Hair follicular keratinocyte (primary cell): ENCODE results near the gene MT1A. TPM values are rescaled to one million over a fixed set of nuclear protein-coding genes. Genes with fewer than 3 reads are reported as not detected.

Source experiments
- total RNA-seq: library from RNA; depleted of rRNA; stranded (reverse); fragments of >200 nt; gene quantifications from 2 replicates; pipeline ENCODE4 v1.2.3, GENCODE V29; 2015

Gene MT1A
- 3.5 and 5.2 TPM in 2 replicates for total RNA-seq

DNA sequence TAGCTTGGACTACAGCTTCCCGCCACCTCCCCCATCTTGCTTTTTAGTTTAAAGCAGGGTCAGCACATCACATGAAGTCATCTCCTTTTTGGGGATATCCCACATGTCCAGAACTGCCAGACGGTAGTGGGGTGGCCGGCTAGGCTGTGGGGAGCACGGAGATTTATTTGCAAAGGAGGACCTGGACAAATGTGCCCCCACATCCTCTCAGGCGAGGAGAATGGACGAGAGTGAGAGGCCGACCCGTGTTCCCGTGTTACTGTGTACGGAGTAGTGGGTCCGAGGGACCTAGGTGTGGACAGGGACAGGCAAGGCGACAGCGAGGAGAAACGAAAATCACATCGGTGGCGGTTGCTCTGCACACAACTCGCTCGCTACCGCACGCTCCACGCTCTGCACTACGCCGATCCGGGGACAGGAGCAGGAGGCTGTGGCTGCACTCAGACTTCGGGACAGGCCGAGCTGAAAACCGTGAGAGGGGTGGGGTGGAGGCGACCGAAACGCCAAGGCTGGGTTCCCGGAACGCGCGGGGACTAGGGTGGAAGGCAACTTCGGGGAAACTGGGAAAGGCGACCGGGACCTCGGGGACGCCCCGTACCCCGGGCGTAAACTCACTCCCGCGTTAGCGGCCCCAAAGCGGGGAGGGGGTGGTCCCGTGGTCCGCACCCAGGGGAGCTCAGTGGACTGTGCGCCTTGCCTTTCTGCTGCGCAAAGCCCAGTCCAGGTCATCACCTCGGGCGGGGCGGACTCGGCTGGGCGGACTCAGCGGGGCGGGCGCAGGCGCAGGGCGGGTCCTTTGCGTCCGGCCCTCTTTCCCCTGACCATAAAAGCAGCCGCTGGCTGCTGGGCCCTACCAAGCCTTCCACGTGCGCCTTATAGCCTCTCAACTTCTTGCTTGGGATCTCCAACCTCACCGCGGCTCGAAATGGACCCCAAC lies at the start of gene MT1A:
MT1A (plus strand) TSS at position 853 of the 937 bp plus-strand sequence; CDS start at position 926, 73 bp downstream.

DNA sequence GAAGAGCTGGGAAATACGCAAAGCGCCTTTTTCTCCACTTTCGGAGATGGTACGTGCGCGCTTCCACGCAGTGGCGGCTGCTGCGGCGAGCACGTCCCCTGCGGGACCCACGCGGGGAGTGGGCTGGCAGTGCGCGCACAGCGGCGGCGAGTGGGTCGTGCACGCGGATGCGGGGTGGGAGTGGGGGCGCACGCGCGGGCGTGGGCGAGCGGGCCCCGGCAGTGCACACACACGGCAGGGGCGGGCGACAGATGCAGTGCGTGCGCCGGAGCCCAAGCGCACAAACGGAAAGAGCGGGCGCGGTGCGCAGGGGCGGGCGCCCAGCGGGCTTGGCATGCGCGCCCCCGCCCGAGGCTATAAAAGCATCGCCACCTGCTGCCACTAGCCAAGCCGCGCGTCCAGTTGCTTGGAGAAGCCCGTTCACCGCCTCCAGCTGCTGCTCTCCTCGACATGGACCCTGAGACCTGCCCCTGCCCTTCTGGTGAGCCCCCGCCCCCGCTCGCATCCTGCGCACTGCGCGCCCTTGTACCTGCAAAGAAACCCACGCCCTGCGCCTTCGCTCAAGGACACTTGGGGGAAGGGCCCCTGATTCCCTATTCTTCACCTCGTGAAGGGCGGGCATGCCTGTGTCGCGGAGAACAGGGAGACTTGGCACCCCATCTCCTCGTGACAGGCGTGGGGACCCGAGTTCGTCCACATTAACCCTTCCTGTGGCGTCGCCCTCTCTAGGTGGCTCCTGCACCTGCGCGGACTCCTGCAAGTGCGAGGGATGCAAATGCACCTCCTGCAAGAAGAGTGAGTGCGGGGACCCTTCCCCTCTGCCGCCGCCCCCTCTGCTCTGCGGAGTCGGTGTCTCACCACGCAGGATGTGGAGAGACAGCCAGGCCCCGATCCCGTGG lies 49.1 kb upstream of the MT1A start, which contains the start of gene MT3:
MT3 (plus strand) TSS at position 388 of the 899 bp plus-strand sequence; CDS start at position 451, 63 bp downstream.

GRCh38 chr16:56608043-56608875 lies 30.2 kb upstream of the MT1A start, which contains the start of gene MT2A:
Gene MT2A (plus strand): TSS chr16:56608584. CDS start chr16:56608656, 72 bp downstream.

DNA sequence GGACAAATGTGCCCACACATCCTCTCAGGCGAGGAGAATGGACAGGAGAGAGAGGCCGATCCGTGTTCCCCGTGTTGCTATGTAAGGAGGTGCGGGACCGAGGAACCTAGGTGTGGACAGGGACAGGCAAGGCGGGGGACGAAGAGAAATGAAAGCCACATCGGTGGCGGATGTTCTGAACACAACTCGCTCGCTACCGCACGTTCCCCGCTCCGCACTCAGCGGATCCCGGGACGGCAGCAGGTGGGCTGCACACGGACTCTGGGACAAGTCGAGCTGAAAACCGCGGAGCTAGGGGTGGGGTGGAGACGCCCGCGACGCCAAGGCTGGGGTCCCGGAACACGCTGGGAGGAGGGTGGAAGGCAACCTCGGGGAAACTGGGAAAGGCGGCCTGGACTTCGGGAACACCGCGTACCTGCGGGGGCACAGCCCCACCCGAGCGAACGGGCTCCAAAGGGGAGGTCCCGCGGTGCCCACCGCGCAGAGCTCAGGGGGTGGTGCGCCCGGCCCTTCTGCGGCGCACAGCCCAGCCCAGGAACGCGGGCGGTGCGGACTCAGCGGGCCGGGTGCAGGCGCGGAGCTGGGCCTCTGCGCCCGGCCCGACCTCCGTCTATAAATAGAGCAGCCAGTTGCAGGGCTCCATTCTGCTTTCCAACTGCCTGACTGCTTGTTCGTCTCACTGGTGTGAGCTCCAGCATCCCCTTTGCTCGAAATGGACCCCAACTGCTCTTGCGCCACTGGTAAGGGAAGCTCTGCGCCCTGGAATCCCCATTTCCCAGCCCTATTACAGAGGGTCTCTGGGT lies 13.1 kb upstream of the MT1A start, which contains the start of gene MT1E:
MT1E (plus strand) TSS at position 642 of the 803 bp plus-strand sequence; CDS start at position 713, 71 bp downstream.

GRCh38 chr16:56632156-56632847 lies 6.2 kb upstream of the MT1A start, which contains the start of gene MT1M:
Gene MT1M (plus strand): TSS chr16:56632659. CDS start chr16:56632732, 73 bp downstream.

DNA sequence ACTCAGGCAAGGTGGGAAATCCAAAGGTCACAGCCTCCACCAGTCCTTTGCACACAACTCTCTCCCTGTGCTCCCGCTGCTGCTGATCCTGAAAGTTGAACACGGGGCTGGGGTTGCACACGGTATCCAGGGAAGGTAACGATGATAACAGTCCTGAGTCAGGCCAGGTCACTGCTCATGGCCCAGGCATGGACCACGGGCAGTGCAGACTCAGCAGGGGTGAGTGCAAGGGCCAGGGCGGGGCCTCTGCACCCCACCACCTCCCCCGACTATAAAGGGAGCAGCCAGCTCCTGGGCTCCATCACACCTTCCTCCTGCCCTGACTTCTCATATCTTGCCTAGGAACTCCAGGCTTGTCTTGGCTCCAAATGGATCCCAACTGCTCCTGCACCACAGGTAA lies 13.1 kb downstream of the MT1A start, which contains the start of gene MT1B:
MT1B (plus strand) TSS at position 301 of the 400 bp plus-strand sequence; CDS start at position 369, 68 bp downstream.

DNA sequence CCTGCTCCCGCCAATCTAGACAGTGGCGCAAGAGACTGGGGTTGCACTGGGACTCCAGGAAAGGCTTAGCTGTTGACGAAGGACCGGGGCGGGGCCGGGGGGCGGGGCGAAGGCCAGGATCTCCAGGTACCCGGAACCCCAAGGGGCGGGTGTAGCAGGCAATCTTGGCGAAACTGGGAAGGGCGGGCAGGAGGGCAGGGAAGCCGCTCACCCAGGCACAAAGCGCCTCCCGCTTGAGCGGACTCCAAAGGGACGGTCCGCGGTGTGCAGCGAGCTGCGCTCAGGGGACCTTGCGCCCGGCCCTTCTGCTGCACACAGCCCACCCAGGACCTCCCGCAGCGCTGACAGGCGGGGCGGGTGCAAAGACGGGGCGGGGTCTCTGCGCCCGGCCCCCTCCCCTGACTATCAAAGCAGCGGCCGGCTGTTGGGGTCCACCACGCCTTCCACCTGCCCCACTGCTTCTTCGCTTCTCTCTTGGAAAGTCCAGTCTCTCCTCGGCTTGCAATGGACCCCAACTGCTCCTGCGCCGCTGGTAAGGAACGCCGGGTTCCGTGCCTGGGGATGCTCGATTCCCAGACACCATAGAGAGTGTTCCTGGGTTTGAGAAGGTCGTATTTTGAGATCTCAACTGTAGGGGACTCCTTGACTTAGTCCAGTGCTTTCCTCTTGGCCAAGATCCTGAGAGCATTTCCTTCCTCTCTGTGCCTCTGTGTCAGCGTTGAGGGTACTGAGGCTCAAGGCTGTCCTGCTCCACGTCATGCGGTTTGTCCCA lies 19.3 kb downstream of the MT1A start, which contains the start of gene MT1F:
MT1F (plus strand) TSS at position 405 of the 772 bp plus-strand sequence; CDS start at position 505, 100 bp downstream.

GRCh38 chr16:56667581-56668571 lies 29.4 kb downstream of the MT1A start, which contains the start of gene MT1G:
Gene MT1G (minus strand): TSS chr16:56668065. CDS start chr16:56667993, 72 bp downstream.

GRCh38 chr16:56669005-56669839 lies 30.8 kb downstream of the MT1A start, which contains the start of gene MT1H:
Gene MT1H (plus strand): TSS chr16:56669814. CDS start chr16:56669885, 71 bp downstream.

GRCh38 chr16:56681939-56682702 lies 43.7 kb downstream of the MT1A start, which contains the start of gene MT1X:
Gene MT1X (plus strand): TSS chr16:56682470. CDS start chr16:56682541, 71 bp downstream.

Other genes with a start within 250 kb of the MT1A start
- 85.7 and 97.8 TPM in 2 replicates for gene AMFR, start 213.1 kb upstream of the MT1A start, total RNA-seq
- gene NUDT21, start 187.3 kb upstream of the MT1A start, total RNA-seq: 64.0 and 64.3 TPM in 2 replicates
- gene OGFOD1, start 187.1 kb upstream of the MT1A start, total RNA-seq: 36.2 and 41.2 TPM in 2 replicates
- 30.8 and 60.3 TPM in 2 replicates for gene BBS2, start 118.6 kb upstream of the MT1A start, total RNA-seq
- gene MT4, start 73.6 kb upstream of the MT1A start, total RNA-seq: not detected in 2 replicates
- gene MT3, start 49.1 kb upstream of the MT1A start, total RNA-seq: not detected in 2 replicates
- 1,517 and 2,286 TPM in 2 replicates for gene MT2A, start 30.1 kb upstream of the MT1A start, total RNA-seq
- 18.8 and 161 TPM in 2 replicates for gene MT1E, start 12.9 kb upstream of the MT1A start, total RNA-seq
- 0.23 and 1.1 TPM in 2 replicates for gene MT1M, start 6.0 kb upstream of the MT1A start, total RNA-seq
- not detected in 2 replicates for gene MT1B, start 13.2 kb downstream of the MT1A start, total RNA-seq
- gene MT1F, start 19.3 kb downstream of the MT1A start, total RNA-seq: 12.2 and 42.8 TPM in 2 replicates
- 12.8 and 14.0 TPM in 2 replicates for gene MT1G, start 29.4 kb downstream of the MT1A start, total RNA-seq
- 10.1 TPM in 1 of 2 replicates, not detected in the other for gene MT1H, start 31.1 kb downstream of the MT1A start, total RNA-seq
- gene MT1X, start 43.8 kb downstream of the MT1A start, total RNA-seq: 538 and 897 TPM in 2 replicates
- gene NUP93, start 91.5 kb downstream of the MT1A start, total RNA-seq: 62.4 and 96.1 TPM in 2 replicates
- 0.08 TPM in 1 of 2 replicates, not detected in the other for gene SLC12A3, start 226.5 kb downstream of the MT1A start, total RNA-seq